Measurements from ENCODE around the gene MBD3L1.

The MBD3L1 gene

DNA sequence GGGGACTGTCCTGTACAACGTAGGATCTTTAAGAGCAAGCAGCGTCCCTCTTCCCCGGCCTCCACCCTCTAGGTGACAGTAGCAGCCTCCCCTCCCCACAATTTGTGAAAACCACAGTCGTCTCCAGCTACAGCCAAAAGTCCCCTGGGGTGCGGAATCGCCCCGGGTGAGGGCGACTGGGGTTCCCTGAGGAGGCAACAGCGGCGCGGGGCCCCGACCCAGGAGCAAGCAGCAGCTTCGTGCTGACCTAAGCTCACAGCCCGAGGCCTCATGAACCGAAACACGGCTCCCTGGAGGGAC is 395 bp upstream of the MBD3L1 start:
- TF ChIP-seq, protein P1, sequence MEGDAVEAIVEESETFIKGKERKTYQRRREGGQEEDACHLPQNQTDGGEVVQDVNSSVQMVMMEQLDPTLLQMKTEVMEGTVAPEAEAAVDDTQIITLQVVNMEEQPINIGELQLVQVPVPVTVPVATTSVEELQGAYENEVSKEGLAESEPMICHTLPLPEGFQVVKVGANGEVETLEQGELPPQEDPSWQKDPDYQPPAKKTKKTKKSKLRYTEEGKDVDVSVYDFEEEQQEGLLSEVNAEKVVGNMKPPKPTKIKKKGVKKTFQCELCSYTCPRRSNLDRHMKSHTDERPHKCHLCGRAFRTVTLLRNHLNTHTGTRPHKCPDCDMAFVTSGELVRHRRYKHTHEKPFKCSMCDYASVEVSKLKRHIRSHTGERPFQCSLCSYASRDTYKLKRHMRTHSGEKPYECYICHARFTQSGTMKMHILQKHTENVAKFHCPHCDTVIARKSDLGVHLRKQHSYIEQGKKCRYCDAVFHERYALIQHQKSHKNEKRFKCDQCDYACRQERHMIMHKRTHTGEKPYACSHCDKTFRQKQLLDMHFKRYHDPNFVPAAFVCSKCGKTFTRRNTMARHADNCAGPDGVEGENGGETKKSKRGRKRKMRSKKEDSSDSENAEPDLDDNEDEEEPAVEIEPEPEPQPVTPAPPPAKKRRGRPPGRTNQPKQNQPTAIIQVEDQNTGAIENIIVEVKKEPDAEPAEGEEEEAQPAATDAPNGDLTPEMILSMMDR (IDR thresholded peaks at IDR 0.05; ENCODE audit: low read depth, low read length), result no peak
- H3K27me3 ChIP-seq, result no peaks in the 10 kb centered on the region
- no peaks in the 10 kb centered on the region for H3K36me3 ChIP-seq
- H3K4me1 ChIP-seq, result no peaks in the 10 kb centered on the region
- no peak for DNase-seq
- no peaks in the 10 kb centered on the region for H3K9me3 ChIP-seq
- peak overlapping the region; percentile 63 for H3K4me3 ChIP-seq (ENCODE audit: low read depth, low read length)

DNA sequence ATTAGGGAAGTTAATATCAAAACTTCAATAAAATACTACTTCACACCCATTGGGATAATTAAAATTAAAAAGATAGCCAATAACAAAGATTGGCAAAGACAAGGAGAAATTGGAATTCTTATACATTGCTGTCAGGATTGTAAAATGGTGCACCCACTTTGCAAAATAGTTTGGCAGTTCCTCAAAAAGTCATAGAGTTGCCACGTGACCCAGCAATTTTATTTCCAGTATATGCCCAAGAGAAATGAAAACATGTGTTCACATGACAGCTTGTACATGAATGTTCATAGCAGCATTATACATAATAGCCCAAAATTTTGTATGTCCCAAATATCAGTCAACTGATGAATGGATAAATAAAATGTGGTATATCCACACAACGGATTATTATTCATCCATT is 3.3 kb downstream of the MBD3L1 start:
- Histone ChIP-seq H3K9me3 (no peaks in the 10 kb centered on the region), H3K36me3 (no peaks in the 10 kb centered on the region), H3K4me3 (ENCODE audit: low read depth, low read length) (no peak overlapping the region), H3K27me3 (no peaks in the 10 kb centered on the region), H3K4me1 (no peaks in the 10 kb centered on the region)
- TF ChIP-seq, protein P1 (IDR thresholded peaks at IDR 0.05; ENCODE audit: low read depth, low read length), result no peak
- DNase-seq, result no peak

DNA sequence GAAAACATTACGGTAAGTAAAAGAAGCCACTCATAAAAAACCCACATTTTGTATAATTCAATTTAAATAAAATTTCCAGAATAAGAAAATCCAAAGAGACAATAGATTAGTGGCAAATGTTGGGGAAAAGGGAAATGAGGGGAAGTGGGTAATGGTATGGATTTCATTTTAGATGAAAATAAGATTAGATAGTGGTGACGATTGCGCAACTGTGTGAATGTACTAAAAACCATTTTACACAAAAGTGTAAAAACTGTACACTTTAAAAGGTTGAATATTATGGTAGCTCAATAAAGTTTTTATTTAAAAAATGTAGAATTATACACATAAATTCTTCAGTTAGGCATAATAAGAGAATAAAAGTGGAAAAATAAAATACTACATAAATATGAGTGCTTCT is 3.7 kb downstream of the MBD3L1 start:
- H3K9me3 ChIP-seq, result no peaks in the 10 kb centered on the region
- TF ChIP-seq, protein P1 (IDR thresholded peaks at IDR 0.05; ENCODE audit: low read depth, low read length), result no peak
- no peak overlapping the region for H3K4me3 ChIP-seq (ENCODE audit: low read depth, low read length)
- H3K27me3 ChIP-seq, result no peaks in the 10 kb centered on the region
- DNase-seq, result no peak
- no peaks in the 10 kb centered on the region for H3K36me3 ChIP-seq
- no peaks in the 10 kb centered on the region for H3K4me1 ChIP-seq

DNA sequence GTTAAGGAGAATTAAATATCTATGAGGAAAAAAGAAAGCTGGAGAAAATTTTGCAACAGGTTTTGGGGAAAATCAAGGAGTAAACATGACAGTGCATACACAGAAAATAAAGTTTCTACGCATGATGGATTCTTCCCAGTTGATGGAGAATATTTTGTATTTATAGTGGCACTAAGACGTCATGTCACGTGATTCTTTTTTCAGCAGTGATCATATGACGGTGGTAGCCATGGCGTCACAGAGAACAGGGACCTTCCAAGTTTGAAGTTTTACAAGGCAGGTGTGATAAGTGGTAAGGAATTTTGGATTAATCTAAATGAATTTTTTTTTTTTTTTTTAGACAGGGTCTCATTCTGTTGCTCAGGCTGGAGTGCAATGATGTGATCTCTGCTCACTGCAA is 8.5 kb downstream of the MBD3L1 start:
- Histone ChIP-seq H3K4me3 (ENCODE audit: low read depth, low read length) (no peak overlapping the region), H3K36me3 (no peaks in the 10 kb centered on the region), H3K4me1 (no peaks in the 10 kb centered on the region), H3K27me3 (no peaks in the 10 kb centered on the region), H3K9me3 (no peaks in the 10 kb centered on the region)
- TF ChIP-seq, protein P1 (IDR thresholded peaks at IDR 0.05; ENCODE audit: low read depth, low read length), result no peak
- DNase-seq, result no peak

DNA sequence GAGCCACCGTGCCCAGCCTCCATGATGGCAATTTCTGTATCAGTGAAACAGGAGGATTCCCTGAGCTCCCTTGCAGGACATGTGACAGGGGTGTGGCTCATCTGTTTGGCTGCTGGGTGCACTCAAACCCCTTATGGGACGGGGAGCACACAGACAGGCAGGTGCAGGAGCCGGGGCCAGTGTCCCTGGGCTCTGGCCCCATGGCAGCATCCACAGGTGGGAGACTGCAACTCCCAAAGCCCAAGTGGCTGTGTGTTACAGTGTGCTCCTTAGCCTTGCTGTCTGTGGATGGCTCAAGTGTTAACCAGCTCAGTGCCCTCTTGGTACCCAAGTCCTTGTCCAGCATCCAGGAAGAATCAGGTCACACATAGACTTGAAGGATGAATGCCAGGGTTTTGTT is 14.6 kb downstream of the MBD3L1 start:
- no peaks in the 10 kb centered on the region for H3K4me1 ChIP-seq
- TF ChIP-seq, protein P1 (IDR thresholded peaks at IDR 0.05; ENCODE audit: low read depth, low read length), result no peak
- H3K9me3 ChIP-seq, result no peaks in the 10 kb centered on the region; the same call in 1 of the 2 replicates
- no peak for DNase-seq
- H3K27me3 ChIP-seq, result no peaks in the 10 kb centered on the region
- H3K4me3 ChIP-seq (ENCODE audit: low read depth, low read length), result no peak overlapping the region
- H3K36me3 ChIP-seq, result no peaks in the 10 kb centered on the region

DNA sequence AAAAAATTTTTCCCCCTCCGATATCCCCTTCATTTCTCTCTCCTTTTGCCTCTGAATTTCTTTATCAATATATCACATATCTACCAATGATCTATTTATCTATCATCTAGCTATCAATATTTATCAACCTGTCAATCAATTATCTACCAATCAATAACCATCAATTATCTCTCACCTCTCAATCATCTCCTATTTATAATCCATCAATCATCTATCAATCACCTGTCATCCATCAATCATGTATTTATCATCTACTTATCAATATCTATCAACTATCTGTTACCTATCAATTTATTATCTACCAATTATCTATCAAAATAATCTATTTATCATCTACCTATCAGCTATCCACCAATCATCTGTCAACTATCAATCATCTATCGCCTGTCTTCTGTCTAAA is 17.1 kb downstream of the MBD3L1 start:
- no peaks in the 10 kb centered on the region for H3K27me3 ChIP-seq
- no peaks in the 10 kb centered on the region; the same call in 1 of the 2 replicates for H3K9me3 ChIP-seq
- no peak for DNase-seq
- H3K36me3 ChIP-seq, result no peaks in the 10 kb centered on the region
- no peak overlapping the region for H3K4me3 ChIP-seq (ENCODE audit: low read depth, low read length)
- TF ChIP-seq, protein P1 (IDR thresholded peaks at IDR 0.05; ENCODE audit: low read depth, low read length), result no peak
- H3K4me1 ChIP-seq, result no peaks in the 10 kb centered on the region
